ENCODE measurements around the gene MCOLN2. TPM values are rescaled to one million over a fixed set of nuclear protein-coding genes. Genes with fewer than 3 reads are reported as not detected.

Gene MCOLN2
- total RNA-seq, 1 experiment from 2014 or later, result 3.8 TPM

- H3K9me3 Mint-ChIP-seq, result no peaks in the 10 kb centered on the region
- H3K27ac Mint-ChIP-seq, result no peak overlapping the region
- CTCF ChIA-PET, result interaction anchor here (0.7 to 3.0 kb wide), 3 partner anchors 17 to 198 kb away, joined by 3 to 15 read pairs (median 3); no protein-coding TSS in a partner anchor
- H3K4me1 Mint-ChIP-seq, result peaks cover 13% of the 10 kb centered on the region
- DNase-seq (ENCODE audit: low spot score), result no peak
- POLR2A ChIA-PET, result no interaction called here
- ATAC-seq, result no peak
- peaks cover 24% of the 10 kb centered on the region for H3K27me3 Mint-ChIP-seq (ENCODE audit: low read depth)
- no peak overlapping the region for H3K4me3 Mint-ChIP-seq
- H3K36me3 Mint-ChIP-seq, result no peaks in the 10 kb centered on the region
- no peak for TF ChIP-seq ZNF532 (CRISPR knock-in tag; IDR thresholded peaks at IDR 0.05; ENCODE audit: borderline replicate concordance)
- TF ChIP-seq NR2C2 (CRISPR knock-in tag; IDR thresholded peaks at IDR 0.05), result no peak
These were observed 44.9 kb upstream of the MCOLN2 start for GRCh38 chr1:85041793-85042192.

GRCh38 chr1:85033221-85033620 is 36.3 kb upstream of the MCOLN2 start:
- POLR2A ChIA-PET, result no interaction called here
- H3K9me3 Mint-ChIP-seq, result no peaks in the 10 kb centered on the region
- no peak overlapping the region for H3K4me3 Mint-ChIP-seq
- H3K36me3 Mint-ChIP-seq, result no peaks in the 10 kb centered on the region
- no peak for ATAC-seq
- DNase-seq (ENCODE audit: low spot score), result no peak
- H3K4me1 Mint-ChIP-seq, result no peaks in the 10 kb centered on the region
- H3K27me3 Mint-ChIP-seq (ENCODE audit: low read depth), result no peaks in the 10 kb centered on the region
- no peak for TF ChIP-seq SMAD4 (CRISPR knock-in tag; IDR thresholded peaks at IDR 0.05)
- no peak for TF ChIP-seq ZNF281 (CRISPR knock-in tag; IDR thresholded peaks at IDR 0.05)
- no peak for TF ChIP-seq MAX (CRISPR knock-in tag; IDR thresholded peaks at IDR 0.05)
- TF ChIP-seq ELF4 (CRISPR knock-in tag; IDR thresholded peaks at IDR 0.05; ENCODE audit: low read depth), result no peak
- no peak for TF ChIP-seq PRRX2 (CRISPR knock-in tag; IDR thresholded peaks at IDR 0.05)
- TF ChIP-seq NFATC4 (CRISPR knock-in tag; IDR thresholded peaks at IDR 0.05), result no peak
- TF ChIP-seq IRF1 (CRISPR knock-in tag; IDR thresholded peaks at IDR 0.05), result no peak
- no peak for TF ChIP-seq ZNF219 (CRISPR knock-in tag; IDR thresholded peaks at IDR 0.05; ENCODE audit: borderline replicate concordance)
- no peak for TF ChIP-seq ZNF263 (CRISPR knock-in tag; IDR thresholded peaks at IDR 0.05; ENCODE audit: low read depth)
- TF ChIP-seq ZNF532 (CRISPR knock-in tag; IDR thresholded peaks at IDR 0.05; ENCODE audit: borderline replicate concordance), result no peak
- TF ChIP-seq CREM (CRISPR knock-in tag; IDR thresholded peaks at IDR 0.05), result no peak
- TF ChIP-seq TEAD4 (CRISPR knock-in tag; IDR thresholded peaks at IDR 0.05), result no peak
- TF ChIP-seq, protein P1, sequence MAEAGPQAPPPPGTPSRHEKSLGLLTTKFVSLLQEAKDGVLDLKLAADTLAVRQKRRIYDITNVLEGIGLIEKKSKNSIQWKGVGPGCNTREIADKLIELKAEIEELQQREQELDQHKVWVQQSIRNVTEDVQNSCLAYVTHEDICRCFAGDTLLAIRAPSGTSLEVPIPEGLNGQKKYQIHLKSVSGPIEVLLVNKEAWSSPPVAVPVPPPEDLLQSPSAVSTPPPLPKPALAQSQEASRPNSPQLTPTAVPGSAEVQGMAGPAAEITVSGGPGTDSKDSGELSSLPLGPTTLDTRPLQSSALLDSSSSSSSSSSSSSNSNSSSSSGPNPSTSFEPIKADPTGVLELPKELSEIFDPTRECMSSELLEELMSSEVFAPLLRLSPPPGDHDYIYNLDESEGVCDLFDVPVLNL (CRISPR knock-in tag; IDR thresholded peaks at IDR 0.05; ENCODE audit: borderline replicate concordance, low read depth), result no peak
- no peak for TF ChIP-seq CBFB (CRISPR knock-in tag; IDR thresholded peaks at IDR 0.05; ENCODE audit: low read depth)
- CTCF ChIA-PET, result interaction anchor here (1.5 to 1.6 kb wide), 2 partner anchors 88 to 207 kb away, joined by 3 to 7 read pairs; no protein-coding TSS in a partner anchor
- H3K27ac Mint-ChIP-seq, result no peak overlapping the region
